Mesodermal cell (in vitro differentiated cells): ENCODE measurements around the gene TRPC4.
A peak's percentile ranks its signal among the peaks of the same experiment; 100 is the strongest.

Experiments used
- H3K27ac ChIP-seq: 2 replicates; pipeline ENCODE4 v1.7.0; 2013; ENCODE audit warnings: mild to moderate bottlenecking, low read depth, low read length, moderate library complexity; ENCODE audit not compliant: severe bottlenecking
- H3K36me3 ChIP-seq: 2 replicates; pipeline ENCODE4 v1.7.1; 2013; ENCODE audit warnings: mild to moderate bottlenecking, low read length, moderate library complexity; ENCODE audit not compliant: control insufficient read depth, insufficient read depth
- H3K4me1 ChIP-seq: one replicate; pipeline ENCODE4 v1.7.1; 2013; ENCODE audit warnings: mild to moderate bottlenecking, low read length; ENCODE audit not compliant: insufficient read depth, control insufficient read depth, poor library complexity, severe bottlenecking
- H3K4me3 ChIP-seq: 2 replicates; pipeline ENCODE4 v1.7.0; 2013; ENCODE audit warnings: low read length, control low read depth, mild to moderate bottlenecking; ENCODE audit not compliant: insufficient read depth, poor library complexity, severe bottlenecking; ENCODE audit errors: extremely low read depth
- H3K9me3 ChIP-seq: 2 replicates; pipeline ENCODE4 v1.7.1; 2013; ENCODE audit warnings: mild to moderate bottlenecking, low read length, moderate library complexity; ENCODE audit not compliant: control insufficient read depth
- WGBS, 2 experiments: methylation state at CpG; one replicate each; pipeline ENCODE4 v1.1.5; 2013; ENCODE audit warnings: missing lambda C conversion rate in 2 of 2; ENCODE audit not compliant: insufficient coverage in 2 of 2; 5-methylcytosine and 5-hydroxymethylcytosine counted together

TRPC4 gene

DNA sequence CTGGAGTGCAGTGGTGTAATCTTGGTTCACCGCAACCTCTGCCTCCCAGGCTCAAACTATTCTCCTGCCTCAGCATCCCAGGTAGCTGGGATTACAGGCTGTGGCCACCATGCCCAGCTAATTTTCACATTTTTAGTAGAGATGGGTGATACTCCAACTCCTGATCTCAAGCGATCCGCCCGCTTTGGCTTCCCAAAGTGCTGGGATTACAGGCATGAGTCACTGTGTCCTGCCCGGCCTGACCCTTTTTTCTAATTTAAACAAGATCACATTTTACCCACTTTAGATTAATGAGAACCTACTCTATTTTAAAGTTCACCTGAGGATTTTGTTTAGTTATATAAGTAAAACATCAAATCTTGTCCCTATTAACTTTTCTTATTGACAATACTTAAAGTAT is 179.2 kb downstream of the TRPC4 start:
- 82 to 89% methylated on average over 4 of the region's 5 CpGs for WGBS, 2 experiments
- no peak overlapping the region for H3K4me3 ChIP-seq
- no peaks in the 10 kb centered on the region for H3K9me3 ChIP-seq
- no peak overlapping the region for H3K27ac ChIP-seq
- H3K36me3 ChIP-seq: no peaks in the 10 kb centered on the region
- no peaks in the 10 kb centered on the region for H3K4me1 ChIP-seq

DNA sequence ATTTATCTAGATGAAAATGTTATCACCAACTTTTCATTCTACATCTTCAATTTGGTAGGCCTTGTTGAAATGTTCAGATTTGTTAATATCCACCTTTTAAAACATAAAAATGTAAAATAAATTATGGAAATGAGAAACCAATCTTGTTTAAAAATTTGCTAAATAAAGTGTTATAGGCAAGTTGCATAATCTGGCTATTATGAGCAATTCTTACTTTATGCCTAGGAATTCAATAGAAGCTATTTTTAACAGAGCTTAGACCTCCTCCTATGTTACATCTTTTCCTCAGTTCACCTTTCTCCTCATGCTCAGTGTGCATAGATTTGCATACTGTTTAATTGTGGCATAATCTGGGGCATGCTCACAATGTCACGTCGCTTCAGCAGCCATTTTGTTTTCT is 183.1 kb downstream of the TRPC4 start:
- 100% methylated on average over 2 of the region's 2 CpGs; no CpG with 5 or more reads in 1 of the 2 experiments for WGBS, 2 experiments

DNA sequence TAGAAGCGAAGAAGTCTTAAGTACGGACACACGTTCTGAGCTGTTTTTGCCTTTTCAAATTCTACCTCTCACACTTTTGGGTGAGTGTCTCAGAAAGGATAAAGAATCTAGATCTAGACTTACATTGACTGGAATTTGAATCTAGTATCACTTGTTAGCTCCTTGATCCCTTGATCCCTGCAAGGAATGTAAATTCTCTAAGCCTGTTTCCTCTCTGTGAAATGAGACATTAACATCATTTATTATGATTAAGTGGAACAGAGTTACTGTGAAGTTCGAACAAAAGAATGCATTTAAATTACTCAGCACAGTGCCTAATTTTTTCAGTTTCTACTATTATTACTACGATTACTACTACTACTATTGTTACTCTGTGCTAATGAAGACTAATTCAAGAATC is 184.4 kb downstream of the TRPC4 start:
- Histone ChIP-seq H3K36me3 (no peaks in the 10 kb centered on the region), H3K4me1 (no peaks in the 10 kb centered on the region), H3K4me3 (no peak overlapping the region), H3K27ac (no peak overlapping the region), H3K9me3 (no peaks in the 10 kb centered on the region)
- WGBS, 2 experiments: 80 to 82% methylated on average over 2 to 3 of the region's 5 CpGs

More for the DNA sequence above, 183.1 kb downstream of the TRPC4 start:
- no peaks in the 10 kb centered on the region for H3K36me3 ChIP-seq
- no peak overlapping the region for H3K4me3 ChIP-seq
- no peaks in the 10 kb centered on the region for H3K9me3 ChIP-seq
- H3K27ac ChIP-seq: no peak overlapping the region
- H3K4me1 ChIP-seq: no peaks in the 10 kb centered on the region

DNA sequence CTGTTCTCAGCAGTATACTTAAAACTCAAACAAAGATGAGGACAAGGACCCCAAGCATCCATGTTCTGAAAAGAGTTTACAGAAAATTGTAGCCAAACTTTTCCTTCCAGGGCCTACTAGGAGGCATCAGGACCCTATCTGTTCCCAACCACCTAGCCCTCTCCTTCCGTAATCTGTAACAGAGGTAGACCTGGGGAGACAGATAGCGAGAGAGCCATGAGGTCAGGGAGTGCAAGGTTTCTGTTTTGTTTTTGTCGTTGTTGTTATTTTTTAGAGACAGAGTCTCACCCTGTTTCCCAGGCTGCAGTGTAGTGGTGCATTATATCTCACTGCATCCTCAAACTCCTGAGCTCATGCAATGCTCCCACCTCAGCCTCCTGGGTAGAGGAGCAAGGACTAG is 187.1 kb downstream of the TRPC4 start:
- Histone ChIP-seq H3K9me3 (no peaks in the 10 kb centered on the region), H3K36me3 (no peaks in the 10 kb centered on the region), H3K4me1 (no peaks in the 10 kb centered on the region), H3K27ac (peak overlapping the region; percentile 3), H3K4me3 (no peak overlapping the region)
- WGBS, 2 experiments: 100% methylated on average over 1 of the region's 3 CpGs; no CpG with 5 or more reads in 1 of the 2 experiments

DNA sequence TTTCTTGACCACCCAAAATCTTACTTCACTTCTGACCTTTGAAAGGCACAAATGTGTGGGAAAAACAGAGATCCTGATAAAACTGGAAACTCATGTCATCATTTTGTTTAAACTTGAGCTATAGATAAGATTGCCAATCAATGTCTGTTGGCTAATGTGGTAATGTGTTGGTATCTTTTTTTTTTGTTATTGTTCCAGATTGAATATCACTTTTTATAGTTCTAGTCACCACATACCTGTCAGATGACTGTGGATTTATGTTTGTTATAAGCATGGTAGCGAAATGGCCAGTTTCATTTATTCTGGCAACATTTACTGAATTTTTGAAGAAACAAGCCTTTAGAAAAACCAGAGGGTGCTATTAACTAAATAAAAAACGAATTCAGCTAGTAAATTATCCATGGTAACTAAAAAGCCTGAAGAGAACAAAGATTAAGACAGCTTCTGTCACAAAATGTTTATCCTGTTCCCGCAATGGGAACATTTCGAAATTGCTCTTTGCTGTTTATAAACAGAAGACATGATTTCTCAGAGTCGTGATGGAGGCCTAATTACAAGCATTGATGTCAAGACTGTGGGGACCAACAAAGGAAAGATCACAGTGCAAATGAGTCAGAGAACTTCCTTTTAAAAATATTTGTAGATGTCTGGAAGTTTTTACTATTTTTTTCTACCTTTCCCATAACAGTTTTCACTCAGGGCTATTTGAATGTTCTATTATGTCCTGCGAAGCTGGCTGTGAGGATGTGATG is 188.1 kb downstream of the TRPC4 start:
- H3K9me3 ChIP-seq: no peaks in the 10 kb centered on the region
- no peaks in the 10 kb centered on the region for H3K36me3 ChIP-seq
- H3K27ac ChIP-seq: peak overlapping the region; percentile 16
- H3K4me3 ChIP-seq: no peak overlapping the region
- no peaks in the 10 kb centered on the region for H3K4me1 ChIP-seq
- 87 to 89% methylated on average over 4 of the region's 6 CpGs for WGBS, 2 experiments

DNA sequence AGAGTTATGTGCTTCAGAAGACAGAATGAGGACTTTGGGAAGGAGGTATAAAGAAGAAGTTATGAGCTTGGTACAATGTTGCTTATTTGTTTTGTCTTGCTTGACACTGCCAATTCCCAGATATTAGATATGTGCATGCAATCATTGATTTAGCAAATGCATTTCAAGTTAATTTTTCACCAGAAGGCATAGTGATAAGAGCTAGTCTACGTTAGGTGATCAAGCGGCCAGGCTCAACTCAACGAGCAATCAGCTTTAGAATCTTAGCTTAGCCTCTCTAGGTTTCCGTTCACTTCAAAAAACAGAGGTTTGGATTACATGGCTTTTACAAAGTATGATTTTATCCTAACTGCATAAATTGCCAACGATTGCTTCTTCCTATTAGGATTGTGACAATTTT is 189.4 kb downstream of the TRPC4 start:
- WGBS, 2 experiments: 96 to 100% methylated on average over 4 to 5 of the region's 5 CpGs
- Histone ChIP-seq H3K4me3 (no peak overlapping the region), H3K9me3 (no peaks in the 10 kb centered on the region), H3K27ac (no peak overlapping the region), H3K36me3 (no peaks in the 10 kb centered on the region), H3K4me1 (no peaks in the 10 kb centered on the region)

DNA sequence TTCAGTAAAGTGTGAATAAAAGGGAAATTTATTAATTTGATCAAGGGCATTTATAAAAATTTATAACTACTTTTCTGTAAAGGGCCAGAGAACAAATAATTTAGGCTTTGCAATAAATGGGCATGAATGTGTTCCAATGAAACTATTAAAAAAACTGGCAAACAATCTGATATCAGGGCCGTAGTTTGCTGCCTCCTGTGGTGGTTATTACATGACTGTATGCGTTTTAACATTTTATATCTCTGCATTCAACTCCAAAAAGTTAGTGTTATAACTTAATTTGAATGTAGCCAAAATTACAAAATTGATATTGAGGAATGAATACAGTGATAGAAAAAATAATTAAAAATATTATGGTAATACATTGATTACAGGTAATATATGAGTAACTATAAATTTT is 190.5 kb downstream of the TRPC4 start:
- H3K4me1 ChIP-seq: no peaks in the 10 kb centered on the region
- H3K27ac ChIP-seq: no peak overlapping the region
- WGBS, 2 experiments: no CpG with 5 or more reads among the region's 2 CpGs
- no peak overlapping the region for H3K4me3 ChIP-seq
- no peaks in the 10 kb centered on the region for H3K36me3 ChIP-seq
- H3K9me3 ChIP-seq: no peaks in the 10 kb centered on the region

DNA sequence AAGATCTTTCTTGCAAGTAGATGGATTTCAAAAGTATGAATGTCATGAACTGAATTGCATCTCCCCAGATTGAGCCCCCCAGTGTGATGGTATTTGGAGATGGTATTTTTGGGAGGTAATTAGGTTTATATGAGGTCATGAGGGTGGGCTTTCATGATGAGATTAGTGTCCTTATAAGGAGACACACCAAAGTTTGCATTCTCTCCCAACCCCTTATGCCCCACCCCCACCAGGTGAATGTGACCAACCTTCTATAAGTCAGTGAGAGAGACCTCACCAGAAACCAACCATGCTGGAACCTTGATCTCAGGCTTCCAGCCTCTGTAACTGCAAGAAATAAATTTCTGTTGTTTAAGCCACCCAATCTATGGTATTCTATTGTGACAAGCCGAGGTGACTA is 199.7 kb downstream of the TRPC4 start:
- no peaks in the 10 kb centered on the region for H3K4me1 ChIP-seq
- WGBS, 2 experiments: 83% methylated on average over 1 of the region's 1 CpG; no CpG with 5 or more reads in 1 of the 2 experiments
- H3K4me3 ChIP-seq: no peak overlapping the region
- H3K9me3 ChIP-seq: peaks cover 2% of the 10 kb centered on the region
- no peaks in the 10 kb centered on the region for H3K36me3 ChIP-seq
- H3K27ac ChIP-seq: no peak overlapping the region

DNA sequence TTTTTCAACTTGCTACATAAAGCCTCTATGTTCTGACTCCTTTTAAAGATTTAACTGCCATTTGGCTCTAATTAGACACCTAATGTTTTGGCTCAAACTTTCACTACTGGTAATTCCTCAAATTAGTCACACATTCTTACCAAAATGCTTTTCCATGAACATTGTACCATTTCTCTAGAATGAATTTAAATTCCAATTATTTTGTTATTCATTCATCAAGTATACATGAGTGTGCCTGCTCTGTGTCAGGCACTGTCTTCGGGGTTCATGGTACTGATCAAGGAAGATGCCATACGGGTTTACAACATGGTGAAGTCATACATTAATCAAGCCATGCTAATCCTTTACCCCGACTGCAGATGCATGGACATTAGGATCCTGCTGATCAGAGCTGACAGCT is 201.9 kb downstream of the TRPC4 start:
- H3K4me3 ChIP-seq: no peak overlapping the region
- WGBS, 2 experiments: 89 to 100% methylated on average over 1 to 3 of the region's 3 CpGs
- no peaks in the 10 kb centered on the region for H3K36me3 ChIP-seq
- H3K27ac ChIP-seq: no peak overlapping the region
- H3K4me1 ChIP-seq: no peaks in the 10 kb centered on the region
- peaks cover 2% of the 10 kb centered on the region for H3K9me3 ChIP-seq

DNA sequence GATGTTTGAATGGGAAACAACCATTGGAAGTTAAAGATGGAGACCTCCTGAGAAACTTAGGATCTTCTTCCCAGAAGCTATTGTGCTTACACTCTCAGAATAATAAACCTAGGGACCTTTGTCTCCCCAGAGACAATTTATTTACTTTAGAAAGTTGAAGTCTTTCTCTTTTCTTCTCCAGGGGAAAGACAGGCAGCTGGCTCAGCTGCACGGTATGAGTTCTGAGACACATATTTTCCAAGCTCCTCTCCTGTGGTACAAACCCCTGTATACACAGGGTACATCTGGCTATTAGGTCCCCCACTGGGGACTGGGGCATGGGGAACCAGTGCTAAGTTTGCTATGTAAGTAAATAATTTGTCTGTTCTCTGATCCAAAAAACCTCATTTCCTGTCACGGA is 203.5 kb downstream of the TRPC4 start:
- H3K36me3 ChIP-seq: no peaks in the 10 kb centered on the region
- no peak overlapping the region for H3K27ac ChIP-seq
- H3K4me1 ChIP-seq: no peaks in the 10 kb centered on the region
- H3K9me3 ChIP-seq: peaks cover 2% of the 10 kb centered on the region
- H3K4me3 ChIP-seq: no peak overlapping the region
- WGBS, 2 experiments: 83% methylated on average over 1 of the region's 2 CpGs; no CpG with 5 or more reads in 1 of the 2 experiments

DNA sequence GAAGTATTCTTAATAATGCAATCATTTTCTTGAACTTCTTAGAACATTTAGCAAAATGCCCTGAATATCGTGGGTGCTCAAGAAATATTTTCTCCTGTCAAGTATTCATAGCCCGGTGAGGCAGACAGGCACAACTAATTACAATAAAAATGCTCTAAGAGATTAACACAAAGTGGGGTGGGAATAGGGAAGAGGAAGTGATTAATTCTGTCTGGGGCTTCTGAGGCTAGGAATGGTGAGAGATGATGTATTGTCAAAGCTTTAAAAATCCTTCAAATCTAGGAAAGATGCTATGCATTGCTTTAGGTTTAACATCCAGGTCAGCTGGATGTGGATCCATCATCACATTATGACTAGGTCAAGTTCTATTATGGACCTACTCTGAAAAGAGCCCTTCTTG is 204.2 kb downstream of the TRPC4 start:
- Histone ChIP-seq H3K9me3 (peaks cover 2% of the 10 kb centered on the region), H3K36me3 (no peaks in the 10 kb centered on the region), H3K27ac (no peak overlapping the region), H3K4me3 (no peak overlapping the region), H3K4me1 (no peaks in the 10 kb centered on the region)
- WGBS, 2 experiments: no CpG with 5 or more reads among the region's 2 CpGs
